ENCODE results near the gene DNAJC4. TPM values are rescaled to one million over a fixed set of nuclear protein-coding genes. Genes with fewer than 3 reads are reported as not detected.
A peak's percentile ranks its signal among the peaks of the same experiment; 100 is the strongest.

DNAJC4 gene
- total and polyA plus RNA-seq, 9 of the 15 experiments (the other 6 are each of a cell fraction or from before 2014, with no cell fraction given) = 4.0 to 32.6 (median 19.9) TPM

DNA sequence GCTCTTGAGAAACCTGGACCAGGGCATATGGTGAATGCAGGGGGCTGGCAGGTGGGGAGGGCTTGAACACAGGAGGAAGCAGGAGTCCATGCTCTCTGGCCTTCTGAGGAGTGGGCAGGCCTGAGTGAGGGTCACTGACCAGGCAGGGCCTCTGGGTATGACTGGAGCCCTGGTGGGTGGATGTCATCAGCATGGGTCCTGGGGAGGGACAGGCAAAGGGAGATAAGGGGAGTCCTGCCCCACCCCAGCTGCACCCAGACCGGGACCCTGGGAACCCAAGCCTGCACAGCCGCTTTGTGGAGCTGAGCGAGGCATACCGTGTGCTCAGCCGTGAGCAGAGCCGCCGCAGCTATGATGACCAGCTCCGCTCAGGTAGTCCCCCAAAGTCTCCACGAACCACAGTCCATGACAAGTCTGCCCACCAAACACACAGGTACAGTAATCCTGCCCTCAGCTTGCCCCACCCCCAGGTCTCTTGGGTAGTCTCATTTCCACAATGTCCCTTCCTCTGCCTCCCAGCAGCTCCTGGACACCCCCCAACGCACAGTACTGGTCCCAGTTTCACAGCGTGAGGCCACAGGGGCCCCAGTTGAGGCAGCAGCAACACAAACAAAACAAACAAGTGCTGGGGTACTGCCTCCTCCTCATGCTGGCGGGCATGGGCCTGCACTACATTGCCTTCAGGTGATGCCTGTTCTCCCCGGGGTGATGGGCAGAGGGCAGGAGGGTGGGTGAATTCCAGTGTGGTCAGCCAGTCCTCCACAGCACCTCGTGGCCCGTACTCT lies 2.0 kb downstream of the DNAJC4 start (continued):
- TF ChIP-seq, protein P1, sequence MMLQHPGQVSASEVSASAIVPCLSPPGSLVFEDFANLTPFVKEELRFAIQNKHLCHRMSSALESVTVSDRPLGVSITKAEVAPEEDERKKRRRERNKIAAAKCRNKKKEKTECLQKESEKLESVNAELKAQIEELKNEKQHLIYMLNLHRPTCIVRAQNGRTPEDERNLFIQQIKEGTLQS (IDR thresholded peaks at IDR 0.05) = 0 out of 2 replicates have a peak, but pooled peaks have one; percentile 23
- TF ChIP-seq, protein P1 (CRISPR knock-in tag; conservative IDR thresholded peaks at IDR 0.05) = no peak
- 0 out of 2 replicates have a peak, but pooled peaks have one; percentile 26 for TF ChIP-seq RBFOX2 (IDR thresholded peaks at IDR 0.05; ENCODE audit: low read depth, low read length)

DNA sequence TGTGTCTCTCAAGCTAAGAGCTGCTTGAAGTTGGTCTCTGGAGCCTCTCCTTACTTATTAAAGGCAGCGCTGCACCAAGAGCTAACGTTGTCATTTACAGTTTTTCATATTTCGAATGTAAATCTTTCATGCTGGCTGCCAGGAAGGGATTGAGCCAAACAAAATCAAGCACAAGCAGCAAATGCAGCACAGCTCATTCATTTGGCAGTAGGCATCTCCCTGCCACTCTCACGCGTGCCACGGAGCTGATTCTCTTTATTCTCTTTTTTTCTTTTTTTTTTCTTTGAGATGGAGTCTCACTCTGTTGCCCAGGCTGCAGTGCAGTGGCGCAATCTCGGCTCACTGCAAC lies 2.6 kb downstream of the DNAJC4 start:
- no peaks in the 10 kb centered on the region for H3K27me3 ChIP-seq (ENCODE audit: control insufficient read depth in 2 of 2, insufficient read depth in 2 of 2, low read length in 2 of 2)
- CTCF ChIA-PET (ENCODE audit: low intra/inter-chr PET ratio) = no interaction called here
- H3K4me2 ChIP-seq (ENCODE audit: insufficient read depth, low read length) = 0 out of 2 replicates have a peak overlapping the region, but pooled peaks have one; percentile 67
- H3K4me1 ChIP-seq (replicated peaks in 1 of 2; ENCODE audit: control insufficient read depth in 2 of 2, insufficient read depth in 2 of 2, low read length in 2 of 2) = peaks cover 37 to 73% of the 10 kb centered on the region in 2 experiments
- POLR2A ChIA-PET = interaction anchor here (0.6 to 2.5 kb wide), 9 partner anchors 8 to 85 kb away, joined by 3 to 11 read pairs (median 4); partner anchors contain the start of genes FERMT3, FKBP2, PPP1R14B and PRDX5
- H3K79me2 ChIP-seq (ENCODE audit: control insufficient read depth, insufficient read depth, low read length) = peaks cover 41% of the 10 kb centered on the region
- H3K9me1 ChIP-seq (ENCODE audit: control insufficient read depth, insufficient read depth, low read length) = no peaks in the 10 kb centered on the region
- DNase-seq (ENCODE audit: extremely low read depth in 1 of 4, low spot score in 3 of 4) (no peak), FAIRE-seq (peak; percentile 37), ATAC-seq (no peak)
- no TSS peak for BruUV-seq (replicated peaks)
- 84% methylated on average over 8 of the region's 8 CpGs for WGBS (ENCODE audit: insufficient coverage, low coverage, missing lambda C conversion rate)
- H4K20me1 ChIP-seq (replicated peaks; ENCODE audit: control insufficient read depth, insufficient read depth, low read length) = no peaks in the 10 kb centered on the region
- H3K4me3 ChIP-seq = no peak overlapping the region
- peak overlapping the region; percentile 48 to 71; a peak in 2 of 4 replicates for H3K9ac ChIP-seq (ENCODE audit: insufficient read depth in 1 of 2, low read depth in 2 of 2, low read length in 2 of 2)
- TF ChIP-seq, protein P2, sequence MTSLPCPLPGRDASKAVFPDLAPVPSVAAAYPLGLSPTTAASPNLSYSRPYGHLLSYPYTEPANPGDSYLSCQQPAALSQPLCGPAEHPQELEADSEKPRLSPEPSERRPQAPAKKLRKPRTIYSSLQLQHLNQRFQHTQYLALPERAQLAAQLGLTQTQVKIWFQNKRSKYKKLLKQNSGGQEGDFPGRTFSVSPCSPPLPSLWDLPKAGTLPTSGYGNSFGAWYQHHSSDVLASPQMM (CRISPR knock-in tag; IDR thresholded peaks at IDR 0.05) = no peak
- TF ChIP-seq CEBPB (tag; IDR thresholded peaks at IDR 0.05) = peak; percentile 43; the same call in 1 of the 2 replicates
- no peak overlapping the region; the same call in 2 of the 3 replicates for H3K27ac ChIP-seq (ENCODE audit: extremely low read depth, low read depth, low read length)
- in situ Hi-C loops (cut with MboI) (no loop called here), intact Hi-C loops (cut with micrococcal nuclease) (no loop called here)
- H3K9me3 ChIP-seq (replicated peaks; ENCODE audit: control insufficient read depth, insufficient read depth, low read depth, low read length) = no peaks in the 10 kb centered on the region
- H2AFZ ChIP-seq (ENCODE audit: low read depth, low read length) = no peak overlapping the region
- peaks cover 29% of the 10 kb centered on the region; the same call in 2 of the 3 replicates for H3K36me3 ChIP-seq (ENCODE audit: control insufficient read depth, insufficient read depth, low read length)
